ENCODE measurements around the gene PTPN2.

The PTPN2 gene

GRCh38 chr18:12883684-12884405 lies at the start of gene PTPN2:
TSS of gene PTPN2 (minus strand) at chr18:12884237. CDS start at chr18:12884141, 96 bp downstream.
- H3K4me3 ChIP-seq, result peak within 1 kb of the TSS; percentile 98
- H3K36me3 ChIP-seq (ENCODE audit: insufficient read depth, low read length), result no peaks in the 10 kb centered on the region
- peak within 1 kb of the TSS; percentile 99 for H3K9ac ChIP-seq (ENCODE audit: insufficient read length)
- TF ChIP-seq FOXP2 (optimal IDR thresholded peaks at IDR 0.05; ENCODE audit: control extremely low read depth, extremely low read length, insufficient read depth), result no peak
- TF ChIP-seq EZH2 (IDR thresholded peaks at IDR 0.05), result no peak
- TF ChIP-seq POLR2AphosphoS5 (IDR thresholded peaks at IDR 0.05; ENCODE audit: borderline replicate concordance, low read depth, low read length), result peak; percentile 93
- peak; percentile 66 for DNase-seq (ENCODE audit: low read depth, low spot score)
- H3K9me3 ChIP-seq (ENCODE audit: low read depth, low read length), result no peaks in the 10 kb centered on the region
- H3K27ac ChIP-seq, result peak within 1 kb of the TSS; percentile 97

- H3K27ac ChIP-seq, result no peak overlapping the region
- H3K9ac ChIP-seq (ENCODE audit: insufficient read length), result no peak overlapping the region
- TF ChIP-seq POLR2AphosphoS5 (IDR thresholded peaks at IDR 0.05; ENCODE audit: borderline replicate concordance, low read depth, low read length) (no peak), EZH2 (IDR thresholded peaks at IDR 0.05) (no peak), FOXP2 (optimal IDR thresholded peaks at IDR 0.05; ENCODE audit: control extremely low read depth, extremely low read length, insufficient read depth) (no peak)
- no peaks in the 10 kb centered on the region for H3K36me3 ChIP-seq (ENCODE audit: insufficient read depth, low read length)
- H3K4me3 ChIP-seq, result no peak overlapping the region
- no peak for DNase-seq (ENCODE audit: low read depth, low spot score)
- H3K9me3 ChIP-seq (ENCODE audit: low read depth, low read length), result no peaks in the 10 kb centered on the region
Observed at GRCh38 chr18:12933327-12933726, 49.3 kb upstream of the PTPN2 start.

- Histone ChIP-seq H3K9ac (ENCODE audit: insufficient read length) (no peak overlapping the region), H3K36me3 (ENCODE audit: insufficient read depth, low read length) (no peaks in the 10 kb centered on the region), H3K9me3 (ENCODE audit: low read depth, low read length) (no peaks in the 10 kb centered on the region), H3K27ac (no peak overlapping the region), H3K4me3 (no peak overlapping the region)
- TF ChIP-seq EZH2 (IDR thresholded peaks at IDR 0.05) (no peak), POLR2AphosphoS5 (IDR thresholded peaks at IDR 0.05; ENCODE audit: borderline replicate concordance, low read depth, low read length) (no peak), FOXP2 (optimal IDR thresholded peaks at IDR 0.05; ENCODE audit: control extremely low read depth, extremely low read length, insufficient read depth) (no peak)
- DNase-seq (ENCODE audit: low read depth, low spot score), result no peak
Observed at GRCh38 chr18:12930908-12931307, 46.9 kb upstream of the PTPN2 start.

- DNase-seq (ENCODE audit: low read depth, low spot score), result no peak
- H3K4me3 ChIP-seq, result no peak overlapping the region
- TF ChIP-seq EZH2 (IDR thresholded peaks at IDR 0.05) (no peak), POLR2AphosphoS5 (IDR thresholded peaks at IDR 0.05; ENCODE audit: borderline replicate concordance, low read depth, low read length) (no peak), FOXP2 (optimal IDR thresholded peaks at IDR 0.05; ENCODE audit: control extremely low read depth, extremely low read length, insufficient read depth) (no peak)
- no peak overlapping the region for H3K9ac ChIP-seq (ENCODE audit: insufficient read length)
- H3K27ac ChIP-seq, result no peak overlapping the region
- no peaks in the 10 kb centered on the region for H3K36me3 ChIP-seq (ENCODE audit: insufficient read depth, low read length)
- no peaks in the 10 kb centered on the region for H3K9me3 ChIP-seq (ENCODE audit: low read depth, low read length)
Observed at GRCh38 chr18:12930376-12930775, 46.3 kb upstream of the PTPN2 start.

GRCh38 chr18:12929477-12930083 lies 45.5 kb upstream of the PTPN2 start:
- no peak for TF ChIP-seq POLR2AphosphoS5 (IDR thresholded peaks at IDR 0.05; ENCODE audit: borderline replicate concordance, low read depth, low read length)
- TF ChIP-seq EZH2 (IDR thresholded peaks at IDR 0.05), result no peak
- no peak for TF ChIP-seq FOXP2 (optimal IDR thresholded peaks at IDR 0.05; ENCODE audit: control extremely low read depth, extremely low read length, insufficient read depth)
- Histone ChIP-seq H3K36me3 (ENCODE audit: insufficient read depth, low read length) (no peaks in the 10 kb centered on the region), H3K4me3 (no peak overlapping the region)

GRCh38 chr18:12928641-12929040 lies 44.6 kb upstream of the PTPN2 start:
- Histone ChIP-seq H3K36me3 (ENCODE audit: insufficient read depth, low read length) (no peaks in the 10 kb centered on the region), H3K4me3 (no peak overlapping the region), H3K9ac (ENCODE audit: insufficient read length) (no peak overlapping the region), H3K27ac (no peak overlapping the region), H3K9me3 (ENCODE audit: low read depth, low read length) (no peaks in the 10 kb centered on the region)
- no peak for DNase-seq (ENCODE audit: low read depth, low spot score)
- TF ChIP-seq FOXP2 (optimal IDR thresholded peaks at IDR 0.05; ENCODE audit: control extremely low read depth, extremely low read length, insufficient read depth), result no peak

More at GRCh38 chr18:12929477-12930083, 45.5 kb upstream of the PTPN2 start:
- no peak for DNase-seq (ENCODE audit: low read depth, low spot score)
- H3K9me3 ChIP-seq (ENCODE audit: low read depth, low read length), result no peaks in the 10 kb centered on the region
- no peak overlapping the region for H3K9ac ChIP-seq (ENCODE audit: insufficient read length)
- no peak overlapping the region for H3K27ac ChIP-seq

- H3K4me3 ChIP-seq, result no peak overlapping the region
- TF ChIP-seq FOXP2 (optimal IDR thresholded peaks at IDR 0.05; ENCODE audit: control extremely low read depth, extremely low read length, insufficient read depth) (no peak), POLR2AphosphoS5 (IDR thresholded peaks at IDR 0.05; ENCODE audit: borderline replicate concordance, low read depth, low read length) (no peak), EZH2 (IDR thresholded peaks at IDR 0.05) (no peak)
- H3K27ac ChIP-seq, result no peak overlapping the region
- H3K9me3 ChIP-seq (ENCODE audit: low read depth, low read length), result no peaks in the 10 kb centered on the region
- DNase-seq (ENCODE audit: low read depth, low spot score), result no peak
- H3K36me3 ChIP-seq (ENCODE audit: insufficient read depth, low read length), result no peaks in the 10 kb centered on the region
- H3K9ac ChIP-seq (ENCODE audit: insufficient read length), result no peak overlapping the region
Observed at GRCh38 chr18:12928206-12928605, 44.2 kb upstream of the PTPN2 start.

GRCh38 chr18:12924616-12925015 lies 40.6 kb upstream of the PTPN2 start:
- no peak overlapping the region for H3K27ac ChIP-seq
- H3K9ac ChIP-seq (ENCODE audit: insufficient read length), result no peak overlapping the region
- H3K36me3 ChIP-seq (ENCODE audit: insufficient read depth, low read length), result no peaks in the 10 kb centered on the region
- DNase-seq (ENCODE audit: low read depth, low spot score), result no peak
- no peak for TF ChIP-seq FOXP2 (optimal IDR thresholded peaks at IDR 0.05; ENCODE audit: control extremely low read depth, extremely low read length, insufficient read depth)
- no peak for TF ChIP-seq POLR2AphosphoS5 (IDR thresholded peaks at IDR 0.05; ENCODE audit: borderline replicate concordance, low read depth, low read length)
- no peak for TF ChIP-seq EZH2 (IDR thresholded peaks at IDR 0.05)
- H3K4me3 ChIP-seq, result no peak overlapping the region
- H3K9me3 ChIP-seq (ENCODE audit: low read depth, low read length), result no peaks in the 10 kb centered on the region

Data from SK-N-MC (cell line).